Peyer's patch (tissue), 4 donors: ENCODE measurements around the gene ABCG4.

ENCODE experiments used
- POLR2A ChIP-seq, 2 donors: fragments of 450-650 bp; IDR thresholded peaks; one replicate each; pipeline ENCODE4 v1.5.1; 2017; ENCODE audit warnings: antibody characterized with exemption in 2 of 2, mild to moderate bottlenecking in 2 of 2, moderate library complexity in 2 of 2
- TF ChIP-seq, protein P1 (sequence below), 6 experiments: fragments of 450-650 bp in 4 of 6; fragments of 200-600 bp in 2 of 6; sonication (generic) in 1 of 6; IDR thresholded peaks; one replicate each; pipeline ENCODE4 v1.5.1; 2017 to 2019; ENCODE audit warnings: antibody characterized with exemption in 6 of 6, mild to moderate bottlenecking in 3 of 6, moderate library complexity in 1 of 6

DNA sequence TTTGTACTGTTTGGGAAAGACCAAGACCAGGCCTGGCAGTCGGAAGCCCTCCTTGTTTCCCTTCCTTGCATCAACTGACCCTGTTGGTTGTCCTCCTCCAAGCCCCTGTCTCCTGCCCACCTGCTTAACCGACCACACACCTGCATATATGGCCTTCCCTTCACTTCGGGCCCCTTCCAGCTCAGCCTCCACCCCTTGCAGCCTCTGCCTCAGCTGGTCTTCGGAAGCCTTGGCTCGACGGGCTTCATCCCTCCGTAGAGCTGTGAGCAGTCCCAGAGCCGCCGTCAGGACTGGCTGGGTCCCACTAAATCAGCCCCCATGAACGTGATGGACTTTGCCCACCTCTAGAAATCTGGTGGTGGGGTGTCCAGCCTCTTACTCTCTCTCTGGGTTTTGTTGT is 44.8 kb downstream of the ABCG4 start:
- TF ChIP-seq, protein P1, sequence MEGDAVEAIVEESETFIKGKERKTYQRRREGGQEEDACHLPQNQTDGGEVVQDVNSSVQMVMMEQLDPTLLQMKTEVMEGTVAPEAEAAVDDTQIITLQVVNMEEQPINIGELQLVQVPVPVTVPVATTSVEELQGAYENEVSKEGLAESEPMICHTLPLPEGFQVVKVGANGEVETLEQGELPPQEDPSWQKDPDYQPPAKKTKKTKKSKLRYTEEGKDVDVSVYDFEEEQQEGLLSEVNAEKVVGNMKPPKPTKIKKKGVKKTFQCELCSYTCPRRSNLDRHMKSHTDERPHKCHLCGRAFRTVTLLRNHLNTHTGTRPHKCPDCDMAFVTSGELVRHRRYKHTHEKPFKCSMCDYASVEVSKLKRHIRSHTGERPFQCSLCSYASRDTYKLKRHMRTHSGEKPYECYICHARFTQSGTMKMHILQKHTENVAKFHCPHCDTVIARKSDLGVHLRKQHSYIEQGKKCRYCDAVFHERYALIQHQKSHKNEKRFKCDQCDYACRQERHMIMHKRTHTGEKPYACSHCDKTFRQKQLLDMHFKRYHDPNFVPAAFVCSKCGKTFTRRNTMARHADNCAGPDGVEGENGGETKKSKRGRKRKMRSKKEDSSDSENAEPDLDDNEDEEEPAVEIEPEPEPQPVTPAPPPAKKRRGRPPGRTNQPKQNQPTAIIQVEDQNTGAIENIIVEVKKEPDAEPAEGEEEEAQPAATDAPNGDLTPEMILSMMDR (IDR thresholded peaks at IDR 0.05) = no peak
- TF ChIP-seq POLR2A (IDR thresholded peaks at IDR 0.05) = no peak
